ENCODE data around the gene PRTN3.

PRTN3 gene

GRCh38 chr19:803686-804418, 36.9 kb upstream of the PRTN3 start:
- DNase-seq: no peak

- no peak for DNase-seq
Measured at GRCh38 chr19:804419-805165, 36.2 kb upstream of the PRTN3 start.

GRCh38 chr19:805166-805551, 35.6 kb upstream of the PRTN3 start:
- no peak for DNase-seq

GRCh38 chr19:805600-806550, 34.9 kb upstream of the PRTN3 start:
- DNase-seq: no peak

GRCh38 chr19:806815-807421, 33.9 kb upstream of the PRTN3 start:
- no peak for DNase-seq

GRCh38 chr19:807627-808422, 33.0 kb upstream of the PRTN3 start:
- no peak for DNase-seq

- DNase-seq: no peak
Measured at GRCh38 chr19:808423-808775, 32.4 kb upstream of the PRTN3 start.

- DNase-seq: no peak
Measured at GRCh38 chr19:810077-810855, 30.5 kb upstream of the PRTN3 start.

- no peak for DNase-seq
Measured at GRCh38 chr19:810883-811489, 29.8 kb upstream of the PRTN3 start.

GRCh38 chr19:811506-812048, 29.2 kb upstream of the PRTN3 start:
- no peak for DNase-seq

- DNase-seq: no peak
Measured at GRCh38 chr19:812049-812746, 28.6 kb upstream of the PRTN3 start.

GRCh38 chr19:812747-813218, 28.0 kb upstream of the PRTN3 start:
- no peak for DNase-seq

GRCh38 chr19:813219-814151, 27.3 kb upstream of the PRTN3 start:
- DNase-seq: no peak

GRCh38 chr19:814152-815078, 26.4 kb upstream of the PRTN3 start:
- DNase-seq: no peak

- no peak for DNase-seq
Measured at GRCh38 chr19:815079-815774, 25.6 kb upstream of the PRTN3 start.

- no peak for DNase-seq
Measured at GRCh38 chr19:815775-816499, 24.9 kb upstream of the PRTN3 start.

Data from NCI-H2081 treated with DMSO at 0.1 percent for 48 hours (cell line).